KOPT-K1 (cell line): Measurements from ENCODE around the gene SENP5.
"Not testable (repeated sequence)": the region's sequence is repeated elsewhere in the genome, so short reads cannot be mapped to it uniquely, and the experiment has no call there.

Source experiments
- H3K27ac ChIP-seq: fragments of 200-600 bp; sonication (generic); 2 replicates; pipeline ENCODE4 v1.5.1; 2016; ENCODE audit warnings: antibody characterized with exemption, mild to moderate bottlenecking, low read depth, low read length; ENCODE audit not compliant: poor library complexity, severe bottlenecking
- H3K36me3 ChIP-seq: fragments of 200-600 bp; sonication (generic); 2 replicates; pipeline ENCODE4 v1.5.1; 2017; ENCODE audit warnings: antibody characterized with exemption, mild to moderate bottlenecking, low read length, moderate library complexity; ENCODE audit not compliant: insufficient read depth
- H3K9me3 ChIP-seq: fragments of 200-600 bp; sonication (generic); 2 replicates; pipeline ENCODE4 v1.5.1; 2017; ENCODE audit warnings: antibody characterized with exemption, low read length, mild to moderate bottlenecking; ENCODE audit not compliant: insufficient read depth, poor library complexity, severe bottlenecking

SENP5 gene

DNA sequence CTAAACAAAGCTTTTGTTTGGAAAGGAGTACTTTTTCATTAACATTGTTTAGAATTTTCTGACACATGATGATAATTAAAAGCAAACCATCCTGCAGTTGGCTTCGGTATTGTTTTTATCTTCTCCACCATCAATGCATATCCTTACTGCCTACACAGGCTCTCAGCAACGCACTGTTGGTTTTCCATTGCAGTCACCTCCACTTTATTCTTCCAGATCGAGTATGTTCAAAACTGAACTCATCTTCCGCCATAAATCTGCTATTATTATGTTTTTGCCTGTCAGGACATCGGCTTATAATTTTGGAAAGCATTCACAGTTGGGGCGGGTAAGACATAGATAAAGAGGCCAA lies 589 bp upstream of the SENP5 start:
- Histone ChIP-seq H3K9me3 (peaks cover 8% of the 10 kb centered on the region), H3K27ac (peak overlapping the region; percentile 79), H3K36me3 (peaks cover 14% of the 10 kb centered on the region; the same call in 1 of the 2 replicates)

GRCh38 chr3:196868297-196868661 lies 559 bp downstream of the SENP5 start:
- Histone ChIP-seq H3K9me3 (peaks cover 2% of the 10 kb centered on the region), H3K36me3 (peaks cover 14% of the 10 kb centered on the region; the same call in 1 of the 2 replicates), H3K27ac (peak overlapping the region; percentile 79)

- Histone ChIP-seq H3K9me3 (no peaks in the 10 kb centered on the region), H3K27ac (no peak overlapping the region), H3K36me3 (peaks cover 14% of the 10 kb centered on the region; the same call in 1 of the 2 replicates)
These were observed 4.6 kb downstream of the SENP5 start for GRCh38 chr3:196872316-196872715.

DNA sequence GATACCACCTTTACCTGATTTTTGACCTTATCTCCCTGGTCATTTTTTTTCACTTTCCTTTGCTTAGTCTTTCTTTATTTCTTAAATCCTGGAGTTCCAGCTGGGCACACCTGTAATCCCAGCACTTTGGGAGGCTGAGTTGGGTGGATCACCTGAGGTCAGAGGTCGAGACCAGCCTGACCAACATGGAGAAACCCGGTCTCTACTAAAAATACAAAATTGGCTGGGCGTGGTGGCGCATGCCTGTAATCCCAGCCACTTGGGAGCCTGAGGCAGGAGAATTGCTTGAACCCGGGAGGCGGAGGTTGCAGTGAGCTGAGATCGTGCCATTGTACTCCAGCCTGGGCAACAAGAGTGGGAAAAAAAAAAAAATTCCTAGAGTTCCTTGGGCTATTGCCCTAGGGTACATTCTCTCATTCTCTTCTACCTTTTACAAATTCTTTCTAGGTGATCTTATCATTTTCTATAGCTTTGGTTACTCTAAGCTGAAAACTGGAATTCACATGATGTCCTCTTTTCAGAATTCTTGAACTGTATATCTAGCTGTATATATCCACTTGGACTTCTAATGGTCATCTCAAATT lies 6.9 kb downstream of the SENP5 start:
- not testable (repeated sequence) for H3K27ac ChIP-seq, H3K9me3 ChIP-seq
- peaks cover 14% of the 10 kb centered on the region; the same call in 1 of the 2 replicates for H3K36me3 ChIP-seq

DNA sequence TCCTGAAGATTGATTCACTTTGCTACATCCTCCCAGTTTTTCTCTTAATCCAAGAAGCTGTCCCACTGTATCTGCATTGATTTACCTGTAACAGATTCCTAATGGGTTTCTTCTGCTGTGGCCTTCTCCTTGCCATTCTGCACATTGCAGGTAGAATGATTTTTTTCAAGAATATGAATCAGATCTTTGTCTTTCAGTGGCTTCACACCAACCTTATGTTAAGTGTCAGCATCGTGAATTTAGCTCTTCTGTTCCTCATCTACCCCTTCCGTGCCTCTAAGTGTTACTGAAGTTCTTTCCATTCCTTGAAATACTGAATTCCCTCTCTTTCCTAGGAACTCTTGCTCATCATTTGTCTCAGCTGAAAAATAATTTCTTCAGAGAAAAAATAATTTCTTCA lies 7.5 kb downstream of the SENP5 start:
- Histone ChIP-seq H3K9me3 (no peaks in the 10 kb centered on the region), H3K27ac (no peak overlapping the region), H3K36me3 (peaks cover 13% of the 10 kb centered on the region; the same call in 1 of the 2 replicates)

- H3K36me3 ChIP-seq: peaks cover 59% of the 10 kb centered on the region
- no peaks in the 10 kb centered on the region for H3K9me3 ChIP-seq
- H3K27ac ChIP-seq: no peak overlapping the region
These were observed 15.6 kb downstream of the SENP5 start for GRCh38 chr3:196883361-196883760.

- Histone ChIP-seq H3K27ac (no peak overlapping the region), H3K9me3 (no peaks in the 10 kb centered on the region), H3K36me3 (peaks cover 71% of the 10 kb centered on the region)
These were observed 18.4 kb downstream of the SENP5 start for GRCh38 chr3:196886144-196886543.

DNA sequence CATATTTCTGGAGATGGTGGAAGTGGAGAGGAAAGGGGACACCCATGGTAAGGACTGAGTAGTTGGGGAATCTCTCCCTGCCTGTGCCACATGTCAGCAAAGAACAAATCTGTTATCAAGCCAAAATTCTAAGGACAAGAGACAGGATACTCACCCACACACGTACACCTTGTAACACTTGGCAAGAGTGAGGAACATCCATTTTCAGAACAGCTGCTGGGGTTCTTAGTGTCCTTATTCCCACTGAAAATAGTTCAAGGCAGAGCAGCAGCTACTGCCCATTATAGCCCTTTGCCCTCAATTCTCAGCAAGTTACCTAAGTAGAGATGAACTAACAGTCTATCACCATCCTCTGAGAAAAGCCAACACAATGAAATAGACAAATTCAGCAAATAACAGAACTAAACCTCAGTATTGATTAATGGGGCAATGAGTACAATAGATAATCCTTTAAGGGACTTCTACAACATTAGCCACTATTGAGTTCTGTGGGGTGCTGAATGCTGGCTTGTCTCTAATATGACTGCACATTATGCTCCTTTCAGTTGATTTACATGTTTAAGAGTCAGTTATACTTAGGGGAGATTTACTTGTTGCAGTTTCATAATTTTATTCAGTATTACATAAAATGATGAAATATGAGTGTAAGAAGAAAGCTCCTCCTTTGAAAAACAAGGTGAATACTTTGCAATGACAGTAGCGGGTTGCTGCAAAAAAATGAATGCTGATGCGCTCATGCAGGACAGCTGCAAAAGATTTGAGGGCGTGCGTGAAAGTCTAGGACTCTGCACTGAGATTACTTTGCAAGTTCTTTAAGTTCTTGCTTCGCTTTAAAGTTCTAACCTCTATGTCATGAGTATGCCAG lies 22.4 kb downstream of the SENP5 start:
- Histone ChIP-seq H3K36me3 (peaks cover 70% of the 10 kb centered on the region), H3K9me3 (no peaks in the 10 kb centered on the region), H3K27ac (no peak overlapping the region)

DNA sequence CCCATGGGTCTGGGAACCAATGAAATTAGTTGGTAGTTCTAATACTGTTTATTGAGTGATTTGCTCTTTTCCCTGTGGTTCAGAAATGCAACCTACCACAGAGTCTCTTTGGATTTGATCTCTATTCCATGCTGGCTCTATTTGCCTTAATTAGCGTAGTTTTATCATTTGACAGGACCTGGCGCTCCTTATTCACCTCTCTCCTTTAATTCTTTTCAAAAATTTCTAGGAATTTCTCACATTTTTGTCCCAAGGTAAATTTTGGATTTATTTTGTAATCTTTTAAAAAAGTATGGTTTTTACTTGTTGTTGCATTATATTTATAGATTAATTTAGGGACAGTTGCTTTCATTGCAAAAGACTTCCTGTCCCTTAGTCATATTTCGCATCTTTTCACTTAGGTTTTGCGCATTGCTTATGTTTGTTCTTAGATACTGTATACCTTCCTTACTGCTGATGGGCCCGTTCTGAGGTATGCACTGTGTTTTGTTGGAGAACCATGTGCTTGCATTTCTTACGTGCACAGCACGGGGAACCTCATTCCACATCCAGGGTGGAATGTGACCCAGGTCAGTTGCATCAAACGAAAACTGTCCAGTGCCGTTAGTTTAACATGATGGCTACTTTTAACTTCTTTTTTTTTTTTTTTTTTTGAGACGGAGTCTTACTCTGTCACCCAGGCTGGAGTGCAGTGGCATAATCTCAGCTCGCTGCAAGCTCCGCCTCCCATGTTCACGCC lies 27.0 kb downstream of the SENP5 start:
- H3K27ac ChIP-seq: no peak overlapping the region
- H3K36me3 ChIP-seq: peaks cover 40% of the 10 kb centered on the region
- no peaks in the 10 kb centered on the region for H3K9me3 ChIP-seq

- Histone ChIP-seq H3K36me3 (peaks cover 44% of the 10 kb centered on the region), H3K9me3 (no peaks in the 10 kb centered on the region), H3K27ac (no peak overlapping the region)
These were observed 28.5 kb downstream of the SENP5 start for GRCh38 chr3:196896229-196896628.

GRCh38 chr3:196901768-196902167 lies 34.0 kb downstream of the SENP5 start:
- Histone ChIP-seq H3K36me3 (peaks cover 81% of the 10 kb centered on the region), H3K9me3 (no peaks in the 10 kb centered on the region), H3K27ac (no peak overlapping the region)

- Histone ChIP-seq H3K9me3 (no peaks in the 10 kb centered on the region), H3K27ac (no peak overlapping the region), H3K36me3 (peaks cover 86% of the 10 kb centered on the region)
These were observed 34.6 kb downstream of the SENP5 start for GRCh38 chr3:196902296-196902695.

- Histone ChIP-seq H3K9me3 (no peaks in the 10 kb centered on the region), H3K36me3 (peaks cover 87% of the 10 kb centered on the region), H3K27ac (no peak overlapping the region)
These were observed 36.0 kb downstream of the SENP5 start for GRCh38 chr3:196903740-196904139.

GRCh38 chr3:196914866-196915265 lies 47.1 kb downstream of the SENP5 start:
- H3K9me3 ChIP-seq: no peaks in the 10 kb centered on the region
- H3K36me3 ChIP-seq: peaks cover 39% of the 10 kb centered on the region
- H3K27ac ChIP-seq: no peak overlapping the region

DNA sequence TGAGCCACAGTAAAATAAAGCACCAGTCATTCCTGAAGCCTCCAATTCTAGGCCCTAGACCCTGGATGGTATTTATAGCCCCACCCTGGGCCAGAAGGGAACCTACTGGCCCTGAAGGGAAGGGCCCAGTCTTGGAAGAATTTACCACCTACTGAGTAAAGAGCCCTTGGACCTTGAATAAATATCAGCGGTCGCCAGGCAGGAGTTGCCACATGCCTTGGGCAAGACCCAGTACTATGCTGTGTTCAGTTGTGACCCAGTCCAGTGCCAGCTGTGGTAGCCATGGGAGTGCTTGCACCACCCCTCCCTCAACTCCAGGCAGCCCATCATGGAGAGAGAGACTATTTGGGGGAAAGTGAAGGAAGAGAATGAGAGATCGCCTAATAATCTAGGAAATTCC lies 47.7 kb downstream of the SENP5 start:
- H3K9me3 ChIP-seq: no peaks in the 10 kb centered on the region
- no peak overlapping the region for H3K27ac ChIP-seq
- H3K36me3 ChIP-seq: peaks cover 39% of the 10 kb centered on the region
